Endometrial microvascular endothelial cells (primary cell): ENCODE measurements around the gene ANK2. TPM values are rescaled to one million over a fixed set of nuclear protein-coding genes. Genes with fewer than 3 reads are reported as not detected.

Source experiments
- in situ Hi-C: cut with HindIII; loops from 2 replicates; pipeline ENCODE4 v1.10.0; 2017; ENCODE audit warnings: low sequenced_read_pairs, low pct_unique_long_range_greater_than_20kb; ENCODE audit errors: inconsistent ontology term
- total RNA-seq: library from RNA; depleted of rRNA; stranded (reverse); fragments of >200 nt; gene quantifications from one replicate; pipeline ENCODE4 v1.2.3, GENCODE V29; 2015; ENCODE audit errors: inconsistent ontology term

The ANK2 gene
- total RNA-seq, 1 donor from 2014 or later: 0.09 TPM

GRCh38 chr4:113300471-113300928 lies 251.0 kb downstream of the ANK2 start:
- in situ Hi-C loops: no loop called here

- in situ Hi-C loops: no loop called here
Observed at GRCh38 chr4:113302051-113302450, 252.6 kb downstream of the ANK2 start.

GRCh38 chr4:113303315-113303714 lies 253.9 kb downstream of the ANK2 start:
- in situ Hi-C loops: no loop called here

GRCh38 chr4:113311047-113311446 lies 261.6 kb downstream of the ANK2 start:
- in situ Hi-C loops: no loop called here

- in situ Hi-C loops: no loop called here
Observed at GRCh38 chr4:113312529-113312928, 263.1 kb downstream of the ANK2 start.

- in situ Hi-C loops: no loop called here
Observed at GRCh38 chr4:113314426-113314825, 265.0 kb downstream of the ANK2 start.

- in situ Hi-C loops: no loop called here
Observed at GRCh38 chr4:113316879-113317278, 267.4 kb downstream of the ANK2 start.

GRCh38 chr4:113317523-113317922 lies 268.1 kb downstream of the ANK2 start:
- in situ Hi-C loops: no loop called here

GRCh38 chr4:113322736-113323135 lies 273.3 kb downstream of the ANK2 start:
- in situ Hi-C loops: no loop called here

- in situ Hi-C loops: no loop called here
Observed at GRCh38 chr4:113325876-113326615, 276.6 kb downstream of the ANK2 start.

- in situ Hi-C loops: no loop called here
Observed at GRCh38 chr4:113327494-113327893, 278.0 kb downstream of the ANK2 start.

GRCh38 chr4:113328514-113328913 lies 279.1 kb downstream of the ANK2 start:
- in situ Hi-C loops: no loop called here

GRCh38 chr4:113330200-113330599 lies 280.7 kb downstream of the ANK2 start:
- in situ Hi-C loops: no loop called here

GRCh38 chr4:113331811-113332210 lies 282.4 kb downstream of the ANK2 start:
- in situ Hi-C loops: no loop called here

GRCh38 chr4:113332701-113333100 lies 283.2 kb downstream of the ANK2 start:
- in situ Hi-C loops: no loop called here

GRCh38 chr4:113335746-113336145 lies 286.3 kb downstream of the ANK2 start:
- in situ Hi-C loops: no loop called here

- in situ Hi-C loops: no loop called here
Observed at GRCh38 chr4:113336556-113336955, 287.1 kb downstream of the ANK2 start.

- in situ Hi-C loops: no loop called here
Observed at GRCh38 chr4:113339430-113339813, 290.0 kb downstream of the ANK2 start.

GRCh38 chr4:113344100-113344499 lies 294.6 kb downstream of the ANK2 start:
- in situ Hi-C loops: no loop called here

- in situ Hi-C loops: no loop called here
Observed at GRCh38 chr4:113347245-113347644, 297.8 kb downstream of the ANK2 start.

GRCh38 chr4:113349430-113349829 lies 300.0 kb downstream of the ANK2 start:
- in situ Hi-C loops: no loop called here
